ENCODE results near the gene TUBGCP6.
A peak's percentile ranks its signal among the peaks of the same experiment; 100 is the strongest.
"Not testable (repeated sequence)": the region's sequence is repeated elsewhere in the genome, so short reads cannot be mapped to it uniquely, and the experiment has no call there.

Gene TUBGCP6

GRCh38 chr22:50178871-50179869 lies 65.7 kb downstream of the TUBGCP6 start:
- no peak for DNase-seq

- DNase-seq = no peak
These were observed 66.4 kb downstream of the TUBGCP6 start for GRCh38 chr22:50178471-50178864.

GRCh38 chr22:50177537-50178470 lies 67.0 kb downstream of the TUBGCP6 start:
- DNase-seq = no peak

GRCh38 chr22:50176850-50177536 lies 67.8 kb downstream of the TUBGCP6 start:
- no peak for DNase-seq

GRCh38 chr22:50175921-50176849 lies 68.6 kb downstream of the TUBGCP6 start:
- DNase-seq = no peak

GRCh38 chr22:50175191-50175461 lies 69.7 kb downstream of the TUBGCP6 start:
- DNase-seq = no peak

GRCh38 chr22:50174382-50175190 lies 70.2 kb downstream of the TUBGCP6 start:
- DNase-seq = no peak

GRCh38 chr22:50173983-50174355 lies 70.9 kb downstream of the TUBGCP6 start:
- no peak for DNase-seq

GRCh38 chr22:50173311-50173982 lies 71.4 kb downstream of the TUBGCP6 start:
- peak; percentile 41 to 58 for DNase-seq

- DNase-seq = no peak
These were observed 72.8 kb downstream of the TUBGCP6 start for GRCh38 chr22:50171965-50172421.

GRCh38 chr22:50171319-50171964 lies 73.4 kb downstream of the TUBGCP6 start:
- no peak for DNase-seq

- DNase-seq = no peak
These were observed 74.1 kb downstream of the TUBGCP6 start, which contains the start of gene PANX2 for GRCh38 chr22:50170453-50171318. TSS of gene PANX2 (plus strand) at chr22:50170731. CDS start at chr22:50170731, 0 bp downstream.

GRCh38 chr22:50169774-50170341 lies 75.0 kb downstream of the TUBGCP6 start:
- DNase-seq = peak in 1 of 2 donors; percentile 26

GRCh38 chr22:50169181-50169759 lies 75.6 kb downstream of the TUBGCP6 start:
- DNase-seq = no peak

- DNase-seq = not testable (repeated sequence)
These were observed 76.2 kb downstream of the TUBGCP6 start for GRCh38 chr22:50168490-50169180.

GRCh38 chr22:50167689-50168489 lies 76.9 kb downstream of the TUBGCP6 start:
- DNase-seq = no peak
